Retina (tissue), 1 donor: ENCODE measurements around the gene SPDYE4.

Source experiments
- DNase-seq: peaks from one replicate; pipeline ENCODE4 v3.0.0-alpha.2; 2016

The SPDYE4 gene

GRCh38 chr17:8708025-8708461 lies 50.3 kb downstream of the SPDYE4 start:
- DNase-seq: no peak

GRCh38 chr17:8707332-8708024 lies 50.9 kb downstream of the SPDYE4 start:
- DNase-seq: no peak

- DNase-seq: no peak
Measured at GRCh38 chr17:8706431-8706830, 51.9 kb downstream of the SPDYE4 start.

GRCh38 chr17:8705427-8705826 lies 52.9 kb downstream of the SPDYE4 start:
- DNase-seq: no peak

- DNase-seq: no peak
Measured at GRCh38 chr17:8703001-8703400, 55.3 kb downstream of the SPDYE4 start.

- DNase-seq: no peak
Measured at GRCh38 chr17:8701754-8702153, 56.6 kb downstream of the SPDYE4 start.

GRCh38 chr17:8701221-8701620 lies 57.1 kb downstream of the SPDYE4 start:
- no peak for DNase-seq
